HEK293T (cell line): Measurements from ENCODE around the gene JADE1.

Experiments used
- CTBP1 ChIP-seq: fragments of 450-650 bp; IDR thresholded peaks from 2 replicates; pipeline ENCODE4 v1.6.1; 2016; ENCODE audit warnings: borderline replicate concordance
- ELF4 ChIP-seq: fragments of 450-650 bp; IDR thresholded peaks from 2 replicates; pipeline ENCODE4 v1.6.1; 2017; ENCODE audit warnings: antibody characterized with exemption
- FOXK2 ChIP-seq: fragments of 450-650 bp; IDR thresholded peaks from 2 replicates; pipeline ENCODE4 v1.6.1; 2016; ENCODE audit warnings: mild to moderate bottlenecking
- FOXM1 ChIP-seq: fragments of 450-650 bp; IDR thresholded peaks from 2 replicates; pipeline ENCODE4 v1.6.1; 2017; ENCODE audit warnings: mild to moderate bottlenecking, borderline replicate concordance
- HDGF ChIP-seq: fragments of 450-650 bp; IDR thresholded peaks from 2 replicates; pipeline ENCODE4 v1.6.1; 2017; ENCODE audit warnings: antibody characterized with exemption, borderline replicate concordance
- SP1 ChIP-seq: fragments of 450-650 bp; IDR thresholded peaks from 2 replicates; pipeline ENCODE4 v1.6.1; 2017
- SUZ12 ChIP-seq: fragments of 450-650 bp; IDR thresholded peaks from 2 replicates; pipeline ENCODE4 v1.6.1; 2016; ENCODE audit warnings: mild to moderate bottlenecking
- TARDBP ChIP-seq: fragments of 450-650 bp; IDR thresholded peaks from 2 replicates; pipeline ENCODE4 v1.6.1; 2016
- TF ChIP-seq, protein P1 (sequence below): fragments of 450-650 bp; IDR thresholded peaks from 2 replicates; pipeline ENCODE4 v1.6.1; 2016

DNA sequence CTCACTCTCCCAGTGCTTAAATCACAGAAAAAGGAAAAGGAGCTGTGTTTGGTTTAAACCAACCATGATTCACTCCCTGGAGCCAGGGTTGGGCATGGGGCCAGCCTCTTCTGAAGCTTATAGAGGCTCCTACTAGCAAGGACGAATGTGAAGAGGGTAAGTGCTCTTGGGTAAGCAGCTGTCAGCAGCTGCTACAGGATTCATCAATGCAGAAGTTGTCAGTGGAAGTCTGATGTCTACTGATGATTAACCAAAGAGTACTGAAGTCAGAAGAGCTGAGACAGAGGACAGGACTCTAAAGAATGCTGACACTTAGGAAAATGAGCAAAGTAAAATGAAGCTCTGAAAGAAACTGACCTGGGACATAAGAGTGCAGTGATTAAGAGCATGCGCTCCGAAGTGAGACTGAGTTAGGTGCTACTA is 32.7 kb upstream of the JADE1 start:
- no peak for TF ChIP-seq FOXK2
- no peak for TF ChIP-seq ELF4
- no peak for TF ChIP-seq FOXM1
- no peak for TF ChIP-seq SUZ12
- TF ChIP-seq, protein P1, sequence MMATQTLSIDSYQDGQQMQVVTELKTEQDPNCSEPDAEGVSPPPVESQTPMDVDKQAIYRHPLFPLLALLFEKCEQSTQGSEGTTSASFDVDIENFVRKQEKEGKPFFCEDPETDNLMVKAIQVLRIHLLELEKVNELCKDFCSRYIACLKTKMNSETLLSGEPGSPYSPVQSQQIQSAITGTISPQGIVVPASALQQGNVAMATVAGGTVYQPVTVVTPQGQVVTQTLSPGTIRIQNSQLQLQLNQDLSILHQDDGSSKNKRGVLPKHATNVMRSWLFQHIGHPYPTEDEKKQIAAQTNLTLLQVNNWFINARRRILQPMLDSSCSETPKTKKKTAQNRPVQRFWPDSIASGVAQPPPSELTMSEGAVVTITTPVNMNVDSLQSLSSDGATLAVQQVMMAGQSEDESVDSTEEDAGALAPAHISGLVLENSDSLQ = no peak
- TF ChIP-seq TARDBP = no peak
- no peak for TF ChIP-seq HDGF
- no peak for TF ChIP-seq SP1
- TF ChIP-seq CTBP1 = no peak
